ENCODE results near the gene IRF4.

The IRF4 gene

DNA sequence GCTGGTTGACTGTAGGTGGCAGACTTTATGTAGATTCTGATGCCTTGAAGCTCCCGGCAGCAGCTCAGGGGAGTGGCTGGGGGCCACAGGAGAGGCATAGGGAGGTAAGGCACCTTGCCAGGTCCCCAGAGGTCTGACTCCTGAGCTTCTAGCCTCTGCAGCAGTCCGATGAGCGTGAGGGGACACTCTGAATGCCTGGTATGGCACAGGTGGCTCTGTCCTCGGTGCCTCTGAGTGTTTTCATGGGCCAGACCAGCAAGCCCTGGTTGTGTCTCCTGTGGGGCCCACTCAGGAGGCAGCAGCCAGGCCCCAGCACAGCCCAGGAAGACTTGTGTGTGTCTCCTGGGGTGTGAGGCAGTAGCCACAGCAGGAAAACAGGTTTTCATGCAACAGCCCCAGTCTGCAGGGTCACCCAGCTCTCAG lies 39.7 kb upstream of the IRF4 start:
- Histone ChIP-seq H3K4me3 (ENCODE audit: low read length) (no peak overlapping the region), H3K27ac (ENCODE audit: low read length) (no peak overlapping the region), H3K9ac (ENCODE audit: low read length) (no peak overlapping the region), H2AFZ (ENCODE audit: low read depth, low read length) (no peak overlapping the region), H3K4me2 (ENCODE audit: low read length) (no peak overlapping the region), H3K79me2 (ENCODE audit: low read length) (no peaks in the 10 kb centered on the region), H3K27me3 (ENCODE audit: low read depth, low read length) (no peaks in the 10 kb centered on the region), H3K4me1 (ENCODE audit: low read length) (peaks cover 55% of the 10 kb centered on the region), H3K36me3 (replicated peaks; ENCODE audit: low read depth, low read length) (peaks cover 48% of the 10 kb centered on the region), H4K20me1 (ENCODE audit: insufficient read depth, low read length) (peaks cover 46% of the 10 kb centered on the region), H3K9me3 (ENCODE audit: insufficient read depth, low read length) (no peaks in the 10 kb centered on the region)
- TF ChIP-seq, protein P1, sequence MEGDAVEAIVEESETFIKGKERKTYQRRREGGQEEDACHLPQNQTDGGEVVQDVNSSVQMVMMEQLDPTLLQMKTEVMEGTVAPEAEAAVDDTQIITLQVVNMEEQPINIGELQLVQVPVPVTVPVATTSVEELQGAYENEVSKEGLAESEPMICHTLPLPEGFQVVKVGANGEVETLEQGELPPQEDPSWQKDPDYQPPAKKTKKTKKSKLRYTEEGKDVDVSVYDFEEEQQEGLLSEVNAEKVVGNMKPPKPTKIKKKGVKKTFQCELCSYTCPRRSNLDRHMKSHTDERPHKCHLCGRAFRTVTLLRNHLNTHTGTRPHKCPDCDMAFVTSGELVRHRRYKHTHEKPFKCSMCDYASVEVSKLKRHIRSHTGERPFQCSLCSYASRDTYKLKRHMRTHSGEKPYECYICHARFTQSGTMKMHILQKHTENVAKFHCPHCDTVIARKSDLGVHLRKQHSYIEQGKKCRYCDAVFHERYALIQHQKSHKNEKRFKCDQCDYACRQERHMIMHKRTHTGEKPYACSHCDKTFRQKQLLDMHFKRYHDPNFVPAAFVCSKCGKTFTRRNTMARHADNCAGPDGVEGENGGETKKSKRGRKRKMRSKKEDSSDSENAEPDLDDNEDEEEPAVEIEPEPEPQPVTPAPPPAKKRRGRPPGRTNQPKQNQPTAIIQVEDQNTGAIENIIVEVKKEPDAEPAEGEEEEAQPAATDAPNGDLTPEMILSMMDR (IDR thresholded peaks at IDR 0.05; ENCODE audit: low read depth, low read length), result no peak; the same call in 1 of the 2 replicates
- TF ChIP-seq EZH2phosphoT487 (IDR thresholded peaks at IDR 0.05; ENCODE audit: low read depth), result no peak

DNA sequence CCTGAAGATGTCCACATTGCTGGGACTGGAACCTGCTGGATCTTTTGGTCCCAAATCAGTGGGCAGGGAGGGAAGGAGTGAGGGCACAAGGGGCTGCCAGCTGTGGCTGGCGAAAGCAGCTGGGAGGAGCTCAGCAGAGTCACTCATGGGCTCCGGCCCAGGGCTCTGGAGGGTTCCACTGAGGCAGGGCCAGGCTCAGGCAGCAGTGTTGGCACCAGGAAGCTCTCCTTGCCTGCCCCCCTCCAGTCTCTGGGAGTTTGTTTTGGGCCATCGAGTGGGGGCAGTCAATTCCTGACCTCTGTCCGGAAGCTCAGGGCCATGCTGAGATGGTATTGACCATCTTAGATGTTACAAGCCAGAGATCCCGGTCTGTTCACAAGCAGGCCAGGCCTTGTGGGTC lies 39.1 kb upstream of the IRF4 start:
- Histone ChIP-seq H3K4me3 (ENCODE audit: low read length) (no peak overlapping the region), H3K27ac (ENCODE audit: low read length) (no peak overlapping the region), H3K36me3 (replicated peaks; ENCODE audit: low read depth, low read length) (peaks cover 48% of the 10 kb centered on the region), H3K9ac (ENCODE audit: low read length) (no peak overlapping the region), H3K79me2 (ENCODE audit: low read length) (no peaks in the 10 kb centered on the region), H4K20me1 (ENCODE audit: insufficient read depth, low read length) (peaks cover 42% of the 10 kb centered on the region; the same call in 1 of the 2 replicates), H3K4me1 (ENCODE audit: low read length) (peaks cover 55% of the 10 kb centered on the region), H3K4me2 (ENCODE audit: low read length) (no peak overlapping the region), H2AFZ (ENCODE audit: low read depth, low read length) (no peak overlapping the region), H3K9me3 (ENCODE audit: insufficient read depth, low read length) (no peaks in the 10 kb centered on the region), H3K27me3 (ENCODE audit: low read depth, low read length) (no peaks in the 10 kb centered on the region)
- TF ChIP-seq, protein P1 (IDR thresholded peaks at IDR 0.05; ENCODE audit: low read depth, low read length), result no peak
- TF ChIP-seq EZH2phosphoT487 (IDR thresholded peaks at IDR 0.05; ENCODE audit: low read depth), result no peak

DNA sequence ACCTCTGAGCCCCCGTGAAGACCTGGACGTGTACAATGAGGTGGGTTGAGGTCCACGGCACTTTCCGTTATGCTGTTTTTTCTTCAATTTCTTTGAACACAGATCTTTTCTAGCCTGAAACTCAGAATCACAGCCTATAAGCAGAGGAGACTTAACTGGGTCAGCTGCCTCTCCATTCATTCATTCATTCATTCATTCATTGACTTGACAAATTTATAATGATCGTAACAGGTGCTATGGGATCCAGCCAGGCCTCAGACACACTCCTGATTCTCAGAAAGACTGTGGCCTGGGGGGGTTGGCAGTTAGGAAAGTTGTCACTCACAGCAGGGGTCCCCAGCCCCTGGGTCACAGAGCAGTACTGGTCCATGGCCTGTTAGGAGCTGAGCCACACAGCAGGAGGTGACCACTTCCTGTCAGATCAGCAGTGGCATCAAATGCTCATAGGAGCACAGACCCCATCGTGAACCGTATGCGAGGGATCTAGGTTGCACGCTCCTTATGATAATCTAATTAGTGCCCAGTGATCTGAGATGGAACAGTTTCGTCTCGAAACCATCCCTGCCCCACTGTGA lies 38.6 kb upstream of the IRF4 start:
- peaks cover 55% of the 10 kb centered on the region for H3K4me1 ChIP-seq (ENCODE audit: low read length)
- peaks cover 43% of the 10 kb centered on the region for H3K36me3 ChIP-seq (replicated peaks; ENCODE audit: low read depth, low read length)
- H2AFZ ChIP-seq (ENCODE audit: low read depth, low read length), result no peak overlapping the region
- TF ChIP-seq, protein P1 (IDR thresholded peaks at IDR 0.05; ENCODE audit: low read depth, low read length), result no peak
- TF ChIP-seq EZH2phosphoT487 (IDR thresholded peaks at IDR 0.05; ENCODE audit: low read depth), result no peak
- no peak overlapping the region for H3K4me2 ChIP-seq (ENCODE audit: low read length)
- no peak overlapping the region for H3K27ac ChIP-seq (ENCODE audit: low read length)
- H3K9ac ChIP-seq (ENCODE audit: low read length), result no peak overlapping the region
- H4K20me1 ChIP-seq (ENCODE audit: insufficient read depth, low read length), result peaks cover 37% of the 10 kb centered on the region; the same call in 1 of the 2 replicates
- H3K79me2 ChIP-seq (ENCODE audit: low read length), result no peaks in the 10 kb centered on the region
- H3K27me3 ChIP-seq (ENCODE audit: low read depth, low read length), result no peaks in the 10 kb centered on the region
- no peaks in the 10 kb centered on the region for H3K9me3 ChIP-seq (ENCODE audit: insufficient read depth, low read length)
- H3K4me3 ChIP-seq (ENCODE audit: low read length), result no peak overlapping the region

DNA sequence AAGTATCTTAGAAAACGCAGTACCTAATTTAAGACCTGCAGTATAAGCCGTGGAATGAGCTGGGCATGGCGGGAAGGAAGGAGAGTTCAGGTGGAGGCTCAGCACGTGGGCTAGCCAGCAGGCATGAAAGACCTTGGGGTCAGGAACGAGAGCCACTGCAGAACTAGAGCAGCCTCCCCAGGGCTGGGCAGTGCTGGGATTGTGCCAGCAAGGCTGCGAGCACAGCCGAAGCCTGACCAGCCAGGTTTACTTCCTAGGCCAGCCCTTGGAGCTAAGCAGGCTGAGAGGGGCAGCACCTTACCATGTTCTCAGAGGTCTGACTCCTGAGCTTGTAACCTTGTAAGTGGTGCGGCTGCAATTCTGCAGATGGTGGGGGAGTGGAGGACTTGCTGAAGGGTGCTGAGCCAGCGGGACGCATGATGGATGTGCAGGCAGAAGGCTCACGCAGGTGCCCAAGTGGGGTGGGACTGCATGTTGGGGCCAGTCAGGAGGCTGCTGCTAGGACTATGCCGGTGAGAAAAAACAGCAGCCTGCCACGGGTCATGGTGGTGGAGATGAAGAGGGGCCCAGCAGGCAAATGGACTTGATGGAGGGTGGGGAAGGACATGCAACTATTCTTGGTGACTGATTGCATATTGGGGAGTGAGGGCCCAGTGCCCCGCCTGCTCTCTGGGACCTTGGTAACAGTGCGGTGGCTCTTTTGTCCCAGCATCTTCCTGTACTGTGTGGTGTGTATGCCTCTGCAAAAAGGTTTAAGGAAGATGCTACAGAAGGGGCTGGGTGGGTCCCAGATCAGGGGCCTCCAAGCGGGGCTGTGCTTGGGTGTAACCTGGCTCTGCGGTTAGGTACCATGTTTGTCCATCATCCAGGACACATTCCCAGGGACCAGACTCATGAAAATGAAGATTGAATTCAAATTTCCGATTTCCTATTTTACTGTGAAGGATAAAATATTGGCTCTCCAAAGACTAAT lies 37.6 kb upstream of the IRF4 start:
- no peak for TF ChIP-seq EZH2phosphoT487 (IDR thresholded peaks at IDR 0.05; ENCODE audit: low read depth)
- TF ChIP-seq, protein P1 (IDR thresholded peaks at IDR 0.05; ENCODE audit: low read depth, low read length), result no peak
- H3K27ac ChIP-seq (ENCODE audit: low read length), result no peak overlapping the region
- no peaks in the 10 kb centered on the region for H3K79me2 ChIP-seq (ENCODE audit: low read length)
- peaks cover 29% of the 10 kb centered on the region; the same call in 1 of the 2 replicates for H4K20me1 ChIP-seq (ENCODE audit: insufficient read depth, low read length)
- H3K9ac ChIP-seq (ENCODE audit: low read length), result no peak overlapping the region
- H3K4me1 ChIP-seq (ENCODE audit: low read length), result peaks cover 64% of the 10 kb centered on the region
- no peaks in the 10 kb centered on the region for H3K27me3 ChIP-seq (ENCODE audit: low read depth, low read length)
- peaks cover 33% of the 10 kb centered on the region for H3K36me3 ChIP-seq (replicated peaks; ENCODE audit: low read depth, low read length)
- no peak overlapping the region for H3K4me3 ChIP-seq (ENCODE audit: low read length)
- no peak overlapping the region for H3K4me2 ChIP-seq (ENCODE audit: low read length)
- H2AFZ ChIP-seq (ENCODE audit: low read depth, low read length), result no peak overlapping the region
- no peaks in the 10 kb centered on the region for H3K9me3 ChIP-seq (ENCODE audit: insufficient read depth, low read length)

All from OCI-LY3 (cell line).